PC-9 (cell line): ENCODE measurements around the gene FAM241A. TPM values are rescaled to one million over a fixed set of nuclear protein-coding genes. Genes with fewer than 3 reads are reported as not detected.
"Not testable (repeated sequence)": the region's sequence is repeated elsewhere in the genome, so short reads cannot be mapped to it uniquely, and the experiment has no call there.

Source experiments
- BruUV-seq: library from RNA; stranded (reverse); fragments of 400-500 nt; replicated peaks from 2 replicates; lab custom pipeline; 2021; lab: Mats Ljungman, UMichigan
- CTCF ChIA-PET: fragments of 300-600 bp; sonication (Branson Sonifier 250); formaldehyde crosslinking; loops from one replicate; lab custom pipeline; 2022; ENCODE audit warnings: antibody characterized with exemption; lab: Charles Lee
- POLR2A ChIA-PET: fragments of 300-600 bp; sonication (Branson Sonifier 250); formaldehyde crosslinking; loops from one replicate; lab custom pipeline; 2022; ENCODE audit warnings: antibody characterized with exemption; ENCODE audit not compliant: unreplicated experiment; lab: Charles Lee
- DNase-seq, 2 experiments: peaks; one replicate each; pipeline versions ENCODE4 v3.0.0 to v3.0.0-alpha.2; 2015 to 2022; ENCODE audit warnings: mixed read lengths in 1 of 2
- H2AFZ ChIP-seq: fragments of 200-600 bp; sonication (generic); 2 replicates; pipeline ENCODE4 v1.8.1; 2017; ENCODE audit warnings: antibody characterized with exemption
- H3F3A ChIP-seq: fragments of 200-600 bp; sonication (generic); 2 replicates; pipeline ENCODE4 v1.8.1; 2017; ENCODE audit warnings: antibody characterized with exemption, mild to moderate bottlenecking, low read depth; ENCODE audit not compliant: insufficient read depth
- H3K27ac ChIP-seq: fragments of 200-600 bp; sonication (generic); 2 replicates; pipeline ENCODE4 v1.6.1; 2016; ENCODE audit warnings: mixed run types
- H3K27me3 ChIP-seq: fragments of 200-600 bp; sonication (generic); 2 replicates; pipeline ENCODE4 v1.6.1; 2016; ENCODE audit warnings: low read depth, mixed run types; ENCODE audit not compliant: insufficient read depth
- H3K36me3 ChIP-seq: fragments of 200-600 bp; sonication (generic); 2 replicates; pipeline ENCODE4 v1.6.1; 2016; ENCODE audit warnings: low read depth, mixed run types
- H3K4me1 ChIP-seq: fragments of 200-600 bp; sonication (generic); replicated peaks from 2 replicates; pipeline ENCODE4 v1.6.1; 2016; ENCODE audit warnings: mixed run types; ENCODE audit not compliant: insufficient read depth
- H3K4me2 ChIP-seq: fragments of 200-600 bp; sonication (generic); 2 replicates; pipeline ENCODE4 v1.6.1; 2017; ENCODE audit warnings: mixed run types
- H3K4me3 ChIP-seq: fragments of 200-600 bp; sonication (generic); 2 replicates; pipeline ENCODE4 v1.6.1; 2016; ENCODE audit warnings: mixed run types
- H3K79me2 ChIP-seq: fragments of 200-600 bp; sonication (generic); 2 replicates; pipeline ENCODE4 v1.6.1; 2017; ENCODE audit warnings: low read depth, mixed run types
- H3K9me2 ChIP-seq: fragments of 200-600 bp; sonication (generic); 2 replicates; pipeline ENCODE4 v1.8.1; 2017; ENCODE audit warnings: mild to moderate bottlenecking; ENCODE audit not compliant: insufficient read depth
- H3K9me3 ChIP-seq: fragments of 200-600 bp; sonication (generic); 2 replicates; pipeline ENCODE4 v1.8.1; 2016; ENCODE audit warnings: low read depth; ENCODE audit not compliant: insufficient read depth
- H4K20me1 ChIP-seq: fragments of 200-600 bp; sonication (generic); 2 replicates; pipeline ENCODE4 v1.8.1; 2017; ENCODE audit not compliant: insufficient read depth
- EZH2 ChIP-seq: fragments of 200-600 bp; sonication (generic); IDR thresholded peaks from 2 replicates; pipeline ENCODE4 v1.8.0; 2017; ENCODE audit warnings: antibody characterized with exemption, low read depth
- intact Hi-C: fragments of 100-400 bp; cut with micrococcal nuclease; formaldehyde crosslinking; loops from one replicate; pipeline ENCODE4 v1.10.0; 2022; ENCODE audit not compliant: unreplicated experiment
- total RNA-seq: library from RNA; stranded (reverse); gene quantifications from 2 replicates; pipeline ENCODE4 v1.2.3, GENCODE V29; 2021
- TF ChIP-seq, protein P1 (sequence below): fragments of 200-600 bp; sonication (generic); conservative IDR thresholded peaks from 2 replicates; pipeline ENCODE4 v1.6.1; 2017; ENCODE audit warnings: mixed run types, antibody characterized with exemption, mild to moderate bottlenecking, moderate library complexity

Gene FAM241A
- total RNA-seq, 1 experiment from 2014 or later, result 1.4 TPM

DNA sequence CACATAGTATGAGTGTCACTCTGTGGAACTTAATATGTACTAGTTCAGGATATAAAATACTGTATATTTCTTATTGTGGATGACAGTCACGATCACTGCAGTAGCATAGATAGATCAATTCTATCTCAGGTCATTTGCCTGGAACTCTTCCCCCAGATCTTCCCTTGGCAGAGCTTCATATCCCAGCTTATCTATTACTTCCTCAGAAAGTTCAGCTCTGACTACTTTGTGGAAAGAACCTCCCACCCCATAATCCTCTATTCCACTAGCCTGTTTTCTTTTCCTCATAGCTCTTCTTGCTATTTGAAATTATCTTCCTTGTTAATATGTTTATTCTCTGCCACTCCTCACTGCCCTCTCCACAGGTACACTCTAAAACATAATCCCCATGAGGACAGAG, 10.9 kb downstream of the FAM241A start:
- CTCF ChIA-PET, result no interaction called here
- POLR2A ChIA-PET, result no interaction called here
- Histone ChIP-seq H3F3A (no peaks in the 10 kb centered on the region), H3K27me3 (no peaks in the 10 kb centered on the region), H3K79me2 (peaks cover 12% of the 10 kb centered on the region), H3K9me2 (no peaks in the 10 kb centered on the region; the same call in 1 of the 2 replicates), H3K4me1 (no peaks in the 10 kb centered on the region; the same call in 1 of the 2 replicates), H4K20me1 (no peaks in the 10 kb centered on the region), H2AFZ (no peak overlapping the region), H3K4me3 (no peak overlapping the region), H3K4me2 (no peak overlapping the region), H3K27ac (no peak overlapping the region), H3K9me3 (peaks cover 3% of the 10 kb centered on the region; the same call in 1 of the 2 replicates), H3K36me3 (0 out of 2 replicates have a peak, but pooled peaks cover 3% of the 10 kb centered on the region)
- TF ChIP-seq EZH2, result no peak
- TF ChIP-seq, protein P1, sequence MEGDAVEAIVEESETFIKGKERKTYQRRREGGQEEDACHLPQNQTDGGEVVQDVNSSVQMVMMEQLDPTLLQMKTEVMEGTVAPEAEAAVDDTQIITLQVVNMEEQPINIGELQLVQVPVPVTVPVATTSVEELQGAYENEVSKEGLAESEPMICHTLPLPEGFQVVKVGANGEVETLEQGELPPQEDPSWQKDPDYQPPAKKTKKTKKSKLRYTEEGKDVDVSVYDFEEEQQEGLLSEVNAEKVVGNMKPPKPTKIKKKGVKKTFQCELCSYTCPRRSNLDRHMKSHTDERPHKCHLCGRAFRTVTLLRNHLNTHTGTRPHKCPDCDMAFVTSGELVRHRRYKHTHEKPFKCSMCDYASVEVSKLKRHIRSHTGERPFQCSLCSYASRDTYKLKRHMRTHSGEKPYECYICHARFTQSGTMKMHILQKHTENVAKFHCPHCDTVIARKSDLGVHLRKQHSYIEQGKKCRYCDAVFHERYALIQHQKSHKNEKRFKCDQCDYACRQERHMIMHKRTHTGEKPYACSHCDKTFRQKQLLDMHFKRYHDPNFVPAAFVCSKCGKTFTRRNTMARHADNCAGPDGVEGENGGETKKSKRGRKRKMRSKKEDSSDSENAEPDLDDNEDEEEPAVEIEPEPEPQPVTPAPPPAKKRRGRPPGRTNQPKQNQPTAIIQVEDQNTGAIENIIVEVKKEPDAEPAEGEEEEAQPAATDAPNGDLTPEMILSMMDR, result no peak
- BruUV-seq, result no TSS peak
- intact Hi-C loops, result no loop called here
- no peak for DNase-seq

DNA sequence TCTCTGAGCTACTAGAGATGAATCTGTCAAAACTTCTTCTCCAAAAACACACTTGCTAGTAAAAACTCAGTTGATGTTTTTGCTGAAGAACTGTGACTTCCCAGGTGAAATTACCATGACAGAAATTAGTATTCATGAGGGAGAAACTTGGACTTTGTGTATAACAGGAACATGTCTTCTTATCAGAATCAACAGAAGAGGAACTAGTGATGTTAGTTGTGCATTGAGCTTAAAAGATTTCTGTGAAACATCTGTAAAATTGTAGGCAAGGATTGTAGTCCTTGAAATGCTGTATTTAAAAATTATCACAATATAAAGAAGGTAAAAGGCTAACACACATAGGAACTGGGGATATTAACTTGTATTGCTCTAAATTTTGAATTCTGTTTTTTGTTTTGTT, 11.3 kb downstream of the FAM241A start:
- POLR2A ChIA-PET, result no interaction called here
- Histone ChIP-seq H3K9me2 (no peaks in the 10 kb centered on the region; the same call in 1 of the 2 replicates), H3K36me3 (0 out of 2 replicates have a peak, but pooled peaks cover 3% of the 10 kb centered on the region), H3K4me3 (no peak overlapping the region), H3K27me3 (no peaks in the 10 kb centered on the region), H3K4me1 (no peaks in the 10 kb centered on the region; the same call in 1 of the 2 replicates), H3K9me3 (peaks cover 3% of the 10 kb centered on the region; the same call in 1 of the 2 replicates), H3K27ac (no peak overlapping the region), H3K4me2 (no peak overlapping the region), H3K79me2 (peaks cover 12% of the 10 kb centered on the region; the same call in 1 of the 2 replicates), H4K20me1 (no peaks in the 10 kb centered on the region), H2AFZ (no peak overlapping the region), H3F3A (no peaks in the 10 kb centered on the region)
- CTCF ChIA-PET, result no interaction called here
- DNase-seq, result no peak
- no peak for TF ChIP-seq EZH2
- TF ChIP-seq, protein P1, result no peak
- no TSS peak for BruUV-seq
- intact Hi-C loops, result no loop called here

DNA sequence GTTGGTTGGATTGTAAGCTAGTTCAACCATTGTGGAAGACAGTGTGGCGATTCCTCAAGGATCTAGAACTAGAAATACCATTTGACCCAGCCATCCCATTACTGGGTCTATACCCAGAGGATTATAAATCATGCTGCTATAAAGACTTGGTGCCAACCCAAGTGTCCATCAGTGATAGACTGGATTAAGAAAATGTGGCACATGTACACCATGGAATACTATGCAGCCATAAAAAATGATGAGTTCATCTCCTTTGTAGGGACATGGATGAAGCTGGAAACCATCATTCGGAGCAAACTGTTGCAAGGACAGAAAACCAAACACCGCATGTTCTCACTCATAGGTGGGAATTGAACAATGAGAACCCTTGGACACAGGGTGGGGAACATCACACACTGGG, 18.5 kb downstream of the FAM241A start:
- H3K4me3 ChIP-seq, intact Hi-C loops, H4K20me1 ChIP-seq, H3K79me2 ChIP-seq, H2AFZ ChIP-seq, H3K9me2 ChIP-seq, H3K36me3 ChIP-seq, H3K27me3 ChIP-seq, BruUV-seq, DNase-seq, H3K4me1 ChIP-seq, H3K4me2 ChIP-seq, H3K9me3 ChIP-seq, H3F3A ChIP-seq, H3K27ac ChIP-seq, POLR2A ChIA-PET, CTCF ChIA-PET: not testable (repeated sequence)

DNA sequence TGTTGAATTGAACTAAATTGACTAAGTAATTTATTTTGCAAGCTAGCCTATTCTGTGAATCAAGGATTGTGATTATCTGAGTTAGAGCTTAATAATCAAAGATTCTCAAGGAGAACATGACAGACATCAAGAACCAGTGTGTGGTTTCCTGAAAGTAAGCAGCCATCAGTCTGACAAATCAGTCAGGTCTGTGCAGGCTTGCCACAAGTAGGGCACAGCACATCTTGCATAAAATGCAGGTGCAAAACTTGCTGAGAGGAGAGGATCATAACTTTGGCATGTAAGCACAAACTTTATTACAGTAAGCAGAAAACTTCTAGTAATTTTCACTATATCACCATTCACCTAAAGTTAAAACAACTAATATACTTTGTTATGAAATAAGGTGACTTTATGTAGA, 22.5 kb downstream of the FAM241A start:
- 0 out of 2 replicates have a peak overlapping the region, but pooled peaks have one; percentile 8 for H3K27ac ChIP-seq

More for the DNA sequence above, 22.5 kb downstream of the FAM241A start:
- Histone ChIP-seq H2AFZ (no peak overlapping the region), H3K79me2 (no peaks in the 10 kb centered on the region), H3K4me2 (no peak overlapping the region), H3K27me3 (no peaks in the 10 kb centered on the region), H3F3A (peaks cover 14% of the 10 kb centered on the region; the same call in 1 of the 2 replicates), H3K9me3 (peaks cover 9% of the 10 kb centered on the region; the same call in 1 of the 2 replicates), H4K20me1 (no peaks in the 10 kb centered on the region), H3K36me3 (peaks cover 7% of the 10 kb centered on the region; the same call in 1 of the 2 replicates), H3K9me2 (no peaks in the 10 kb centered on the region), H3K4me3 (no peak overlapping the region), H3K4me1 (peaks cover 20% of the 10 kb centered on the region)
- no peak for DNase-seq
- CTCF ChIA-PET, result no interaction called here
- intact Hi-C loops, result no loop called here
- no peak for TF ChIP-seq EZH2
- TF ChIP-seq, protein P1, result no peak
- POLR2A ChIA-PET, result interaction anchor here (0.6 kb wide), 1 partner anchor 279 kb away, joined by 4 read pairs; no protein-coding TSS in a partner anchor
- no TSS peak for BruUV-seq
